ENCODE results near the gene DUSP22.

Gene DUSP22

DNA sequence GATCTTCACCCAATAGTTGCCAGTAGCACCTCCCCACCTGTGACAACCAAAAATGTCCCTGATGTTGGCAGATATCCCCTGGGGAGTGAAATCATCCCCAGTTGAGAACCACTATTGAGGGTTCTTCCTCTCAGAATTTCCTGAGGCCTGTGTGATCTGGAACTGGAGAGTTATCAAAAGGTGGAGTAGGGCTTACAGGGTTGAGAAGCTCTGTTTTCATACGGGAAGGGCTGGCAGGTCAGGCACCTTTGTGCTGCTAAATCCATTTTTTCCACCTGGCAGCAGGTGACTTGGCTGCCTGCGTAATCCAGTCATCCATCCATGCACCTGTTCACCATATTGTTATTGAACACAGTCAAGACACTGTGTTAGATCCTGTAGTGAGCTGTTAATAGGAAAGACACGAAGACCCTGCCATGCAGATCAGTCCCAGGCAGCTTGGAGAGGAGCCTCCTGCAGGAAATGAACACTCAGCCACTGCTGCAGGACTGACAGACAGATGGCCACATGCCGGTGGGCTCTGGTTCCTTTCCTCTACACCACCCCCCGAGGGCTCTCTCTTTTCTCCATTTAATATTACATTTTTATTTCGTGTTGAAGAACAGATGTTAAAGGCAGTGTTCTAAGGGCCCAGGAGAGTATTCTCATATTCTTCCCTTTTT, 5.4 kb downstream of the DUSP22 start:
- no peak for DNase-seq

DNA sequence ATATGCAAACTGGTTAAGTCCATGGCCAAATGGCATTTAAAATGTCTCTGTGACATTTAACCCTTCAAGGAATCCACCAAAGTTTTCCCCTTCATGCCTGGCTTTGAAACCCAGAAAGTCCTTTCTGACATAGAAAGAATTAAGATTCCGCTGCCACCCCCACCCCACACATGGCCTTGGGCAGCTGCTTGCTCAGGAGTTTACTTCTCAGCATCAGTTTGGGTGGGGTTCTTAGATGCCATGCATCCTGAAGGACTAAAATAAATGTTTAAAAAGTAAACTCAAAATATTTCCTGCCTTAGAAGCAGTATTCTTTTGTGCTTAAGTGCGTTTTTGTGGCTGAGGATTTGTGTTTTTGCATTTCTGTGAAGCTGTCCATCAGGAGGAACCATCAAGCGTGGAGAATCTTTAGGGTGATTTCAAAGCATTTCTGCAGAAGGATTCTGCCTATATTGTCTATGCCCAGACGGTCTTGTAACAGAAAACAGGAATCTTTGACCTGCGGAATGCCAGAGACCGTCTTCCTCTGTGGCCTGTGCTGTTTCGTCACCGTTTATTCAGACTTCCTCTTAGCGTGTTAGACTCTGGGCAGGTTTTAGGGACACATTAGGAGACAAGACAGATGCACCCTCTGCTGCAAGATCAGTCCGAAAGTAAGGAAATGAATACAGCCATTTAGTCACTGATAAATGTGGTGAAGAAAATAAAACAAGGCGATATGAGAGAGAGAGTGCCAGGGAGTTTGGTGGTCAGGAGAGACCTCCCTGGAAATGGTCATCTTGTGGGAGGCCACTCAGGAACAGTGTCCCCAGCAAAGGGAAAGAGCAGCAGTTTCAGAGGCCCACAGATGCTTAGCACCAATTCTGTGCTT, 6.2 kb downstream of the DUSP22 start:
- no peak for DNase-seq

DNA sequence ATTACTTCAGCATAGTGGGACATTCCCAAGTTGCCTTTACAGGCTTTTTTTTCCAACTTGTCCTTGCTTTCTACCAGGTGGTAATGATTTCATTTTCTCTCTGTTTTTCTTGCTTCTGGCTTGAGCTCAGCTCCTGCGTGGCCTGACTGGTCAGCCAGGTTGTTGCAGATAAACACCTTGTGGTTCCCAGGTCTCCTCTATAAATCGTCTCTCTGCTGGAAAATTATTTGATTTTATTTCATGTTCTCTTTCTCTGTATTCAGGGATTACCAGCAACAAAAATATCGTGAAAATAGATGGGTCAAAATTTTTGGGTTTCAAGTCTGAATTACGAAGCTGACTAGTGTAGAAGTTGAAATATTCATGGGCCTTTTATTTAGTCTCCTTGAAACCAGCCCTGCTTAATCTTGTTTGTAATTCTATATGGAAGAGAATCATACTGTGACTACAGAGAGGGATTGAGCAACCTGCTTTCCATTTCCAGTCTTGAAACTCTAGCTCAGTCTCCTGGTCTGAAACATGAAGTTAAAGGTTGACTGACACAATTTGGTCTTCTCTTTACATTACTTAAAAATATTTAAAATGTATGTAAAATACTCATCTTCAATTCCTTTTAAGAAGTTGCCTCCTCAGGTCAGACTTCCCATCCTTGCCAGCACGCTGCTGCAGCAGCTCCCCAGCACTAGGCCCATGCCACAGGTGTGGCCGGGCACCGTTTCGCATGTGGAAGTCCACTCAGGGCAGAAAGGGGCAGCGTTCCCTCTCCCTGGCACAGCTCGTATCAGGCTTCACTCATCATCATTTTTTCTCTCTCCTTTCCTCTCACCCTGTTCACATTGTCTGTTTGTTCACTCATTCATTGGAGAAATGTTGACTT, 7.1 kb downstream of the DUSP22 start:
- DNase-seq, result no peak

DNA sequence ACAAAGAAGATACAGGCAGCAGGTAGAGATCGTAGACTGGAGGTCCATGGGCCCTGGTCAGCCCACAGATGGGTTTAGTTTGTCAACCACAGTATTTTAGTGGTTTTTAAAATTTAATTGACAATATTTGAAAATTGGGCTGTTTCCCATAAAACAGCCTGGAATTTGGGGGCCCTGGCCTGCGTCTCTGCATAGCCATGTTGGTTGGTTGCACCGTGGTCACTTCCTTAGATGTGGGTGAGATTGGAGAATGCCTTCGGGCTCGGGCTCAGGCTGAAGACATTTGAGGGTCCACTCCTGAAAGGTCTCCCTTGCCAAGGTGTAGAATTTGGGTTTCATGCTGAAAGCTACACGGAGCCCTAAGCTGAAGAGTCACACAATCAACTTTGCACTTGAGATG, 7.7 kb downstream of the DUSP22 start:
- no peak for DNase-seq

DNA sequence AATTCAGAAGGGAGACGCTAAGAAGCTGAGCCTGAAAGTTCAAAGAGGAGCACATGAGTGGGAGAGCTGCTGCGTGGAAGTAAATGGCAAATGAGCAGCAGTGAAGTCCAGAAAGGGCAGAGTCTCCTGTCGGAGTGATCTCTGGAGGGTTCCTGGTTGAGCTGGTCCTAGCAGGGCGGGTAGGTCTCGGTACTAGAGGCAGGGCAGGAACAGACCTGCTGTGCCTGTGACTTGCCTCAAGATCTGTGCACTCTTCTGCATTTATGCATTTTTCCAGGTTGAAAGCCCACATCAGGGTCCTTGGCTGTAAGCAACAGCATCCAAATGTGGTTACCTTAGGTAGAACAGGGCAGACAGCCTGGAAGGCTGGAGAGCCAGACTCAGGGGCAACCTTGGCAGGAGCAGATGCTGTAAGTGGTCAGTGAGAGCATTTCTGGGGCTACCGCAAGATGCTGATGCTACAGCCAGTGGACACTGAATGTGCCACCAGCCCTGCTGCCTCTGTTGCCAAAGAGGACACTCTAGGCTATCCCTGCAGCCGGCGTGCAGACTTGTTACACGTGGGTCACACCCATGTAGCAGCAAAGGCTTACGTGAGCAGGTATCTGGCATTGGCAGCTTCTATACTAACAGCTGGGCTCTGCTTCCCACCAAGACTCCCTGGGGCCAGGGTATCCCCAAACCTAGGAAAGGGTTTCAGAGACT, 8.4 kb downstream of the DUSP22 start:
- no peak for DNase-seq

DNA sequence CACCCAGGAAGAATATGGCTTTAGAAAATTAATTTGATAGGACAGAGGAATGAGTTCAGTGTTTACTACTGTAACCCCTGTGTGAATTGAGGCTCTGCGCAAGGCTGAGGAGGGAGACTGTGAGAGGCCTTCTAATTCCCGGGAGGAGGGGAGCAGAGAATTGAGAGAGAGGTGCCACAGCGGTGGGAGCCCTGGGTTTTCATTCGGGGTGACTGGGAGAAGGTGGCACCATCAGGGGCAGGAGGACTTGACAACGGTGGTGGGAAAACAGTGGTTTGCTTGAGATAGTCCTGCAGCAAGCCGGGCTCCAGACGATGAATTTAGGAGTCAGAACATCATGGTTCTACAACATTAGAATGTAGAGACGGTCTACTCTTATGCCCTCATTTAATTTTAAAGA, 9.2 kb downstream of the DUSP22 start:
- DNase-seq, result no peak

DNA sequence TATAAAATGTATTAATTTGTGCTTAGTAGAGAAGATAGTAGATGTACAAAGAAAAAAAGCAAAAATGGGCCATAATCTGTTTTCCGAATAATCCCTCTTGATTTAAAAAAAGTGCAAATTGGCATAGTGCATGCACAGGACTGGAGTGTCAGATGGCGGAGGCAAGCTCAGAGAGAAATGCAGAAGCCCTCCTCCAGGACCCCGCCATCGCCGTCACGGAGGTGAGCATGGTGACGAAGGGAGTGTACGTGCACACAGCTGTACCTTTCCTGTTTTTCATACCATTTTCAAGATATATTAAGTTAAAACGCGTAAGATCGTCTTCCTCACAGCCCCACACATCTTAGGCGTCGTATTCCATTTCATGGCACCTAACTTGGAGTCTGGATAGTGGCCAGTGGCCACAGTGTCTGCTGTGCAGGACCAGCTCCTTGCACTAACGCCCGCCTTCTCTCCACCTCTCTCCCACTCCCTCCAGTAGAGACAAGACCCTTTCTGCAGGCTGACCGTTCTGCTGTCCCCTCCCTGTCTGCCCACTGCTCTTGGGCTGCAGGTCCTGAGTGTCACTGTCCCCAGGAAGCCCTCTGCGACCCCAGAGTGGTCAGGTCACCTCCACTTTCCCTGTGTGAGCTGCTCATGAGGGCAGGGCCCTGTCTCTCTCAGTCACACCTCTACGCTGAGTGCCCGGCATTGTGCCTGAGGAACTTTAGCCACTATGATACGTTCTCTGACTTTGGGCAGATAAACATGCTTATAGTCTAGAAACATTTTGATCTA, 9.8 kb downstream of the DUSP22 start:
- DNase-seq, result no peak

DNA sequence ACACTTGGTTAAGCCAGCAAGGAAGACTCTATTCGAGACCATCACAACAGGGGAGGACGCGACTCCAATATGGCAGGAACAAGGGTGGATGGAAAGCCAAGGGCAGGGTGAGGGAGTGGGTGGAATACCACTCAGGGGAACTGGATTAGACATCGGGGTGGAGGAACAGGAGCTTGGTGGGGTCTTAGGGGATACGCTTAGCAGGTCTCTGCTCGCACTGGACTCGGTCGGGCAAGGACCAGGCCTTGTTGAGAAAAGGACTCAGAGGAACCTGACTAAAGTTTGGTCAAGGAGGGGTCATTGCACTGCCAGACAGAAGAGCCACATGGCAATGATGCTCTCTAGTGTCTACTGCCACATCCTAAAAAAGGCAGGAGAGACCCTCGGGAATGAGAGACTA, 10.5 kb downstream of the DUSP22 start:
- no peak for DNase-seq

DNA sequence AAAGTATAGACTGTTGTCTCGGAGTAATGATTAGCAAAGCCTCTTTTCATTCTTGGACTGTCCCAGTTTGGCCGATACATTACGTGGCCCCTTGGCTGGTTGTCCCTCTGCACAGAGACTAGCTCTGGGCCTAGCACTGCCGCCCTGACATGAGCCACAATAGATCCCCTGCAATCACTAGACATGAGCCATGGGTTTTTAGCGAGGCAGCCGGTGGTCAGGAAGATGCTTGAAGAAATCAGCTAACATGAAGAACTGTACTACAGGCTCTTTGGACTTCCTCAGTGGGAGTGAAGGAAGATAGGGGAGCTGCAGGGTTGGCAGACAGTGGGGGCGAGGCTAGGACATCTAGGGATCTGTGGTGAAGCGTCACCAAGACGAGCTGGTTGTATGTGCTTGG, 11.0 kb downstream of the DUSP22 start:
- DNase-seq, result no peak

DNA sequence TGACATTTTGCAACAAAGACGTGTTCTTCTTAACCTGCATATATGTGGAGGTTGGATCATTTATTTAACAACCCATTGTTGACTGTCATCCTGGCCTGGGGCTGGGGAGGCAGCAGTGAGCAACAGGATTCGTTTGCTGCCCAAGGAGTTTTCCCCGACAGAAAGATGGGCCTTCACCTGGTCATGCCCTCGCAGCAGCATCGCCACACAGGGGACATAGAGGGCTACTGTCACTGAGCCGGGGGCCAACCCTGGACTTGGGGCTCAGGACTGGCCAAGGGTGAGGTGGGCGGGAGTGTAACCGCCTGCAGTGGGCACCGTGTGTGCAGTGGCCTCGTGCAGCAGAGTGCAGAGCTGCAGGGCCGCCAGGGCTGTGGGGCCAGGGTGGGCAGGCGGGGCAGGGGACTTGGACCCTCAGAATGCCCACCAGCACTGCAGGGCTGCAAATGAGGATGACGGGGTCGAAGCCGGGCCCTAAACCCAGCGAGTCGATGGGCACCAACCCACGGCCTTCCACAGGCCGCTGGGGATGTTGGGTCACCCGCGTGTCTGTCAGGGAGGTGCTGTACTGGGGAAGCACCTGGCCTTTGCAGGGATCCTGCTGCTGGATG, 11.8 kb downstream of the DUSP22 start:
- no peak for DNase-seq

DNA sequence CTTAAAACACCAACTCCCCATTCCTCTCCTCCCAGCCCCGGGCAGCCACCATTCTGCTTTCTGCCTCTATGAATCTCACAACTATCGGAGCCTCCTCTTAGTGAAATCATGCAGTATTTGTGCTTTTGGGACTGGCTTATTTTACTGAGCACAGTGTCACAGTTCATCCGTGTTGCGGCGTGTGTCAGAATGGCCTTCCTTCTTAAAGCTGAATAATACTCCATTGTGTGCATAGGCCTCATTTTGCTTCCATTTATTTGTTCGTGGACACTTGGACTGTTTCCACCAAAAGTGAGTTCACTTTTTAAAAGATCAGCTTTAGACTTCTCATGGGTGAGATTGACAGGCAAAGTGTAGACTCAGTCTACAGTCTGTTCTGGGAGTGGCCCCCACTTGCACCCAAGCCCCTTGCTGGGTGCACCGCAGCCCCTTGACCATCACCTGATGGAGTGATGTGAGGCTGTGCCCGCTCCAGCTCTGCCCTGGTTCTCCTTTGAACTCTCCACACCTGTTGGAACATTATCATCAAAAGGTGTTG, 12.6 kb downstream of the DUSP22 start:
- no peak for DNase-seq

DNA sequence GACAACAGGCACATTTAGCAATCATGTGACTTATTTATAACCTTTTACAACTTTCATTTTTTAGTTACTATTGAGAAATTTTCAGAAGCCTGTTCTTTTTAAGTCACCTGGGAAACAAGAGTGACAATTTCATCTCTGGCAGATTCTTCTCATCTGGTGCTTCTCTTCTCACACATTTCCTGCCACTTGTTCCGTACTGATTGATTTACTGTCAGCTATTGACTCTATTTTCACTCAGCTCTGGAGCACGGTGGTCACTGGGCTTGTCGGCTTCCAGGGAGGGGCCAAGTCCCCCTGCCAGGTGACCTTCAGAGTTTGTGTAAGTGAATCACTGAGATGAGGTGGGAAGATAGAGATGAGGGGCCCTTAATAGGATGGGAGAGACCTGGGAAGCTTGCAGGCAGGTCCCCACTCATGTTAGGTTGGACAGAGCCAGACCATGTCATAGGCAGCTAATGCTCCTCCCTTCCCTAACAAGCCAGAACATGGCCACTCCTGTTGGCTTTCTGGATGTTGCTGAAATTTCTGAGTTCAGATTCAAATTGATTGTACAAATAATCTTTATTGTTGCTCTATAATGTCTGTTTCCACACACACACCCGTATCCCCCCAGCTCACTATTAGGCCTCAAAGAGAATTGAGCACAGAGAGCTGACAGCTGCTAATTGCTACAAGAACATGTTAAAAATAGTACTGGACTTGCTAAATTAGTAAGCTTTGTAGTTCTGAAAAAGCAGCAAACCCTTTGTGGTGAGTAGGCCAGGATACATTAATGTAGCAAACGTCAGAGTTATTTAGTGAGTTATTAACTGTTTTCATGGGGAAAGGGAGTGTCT, 13.3 kb downstream of the DUSP22 start:
- no peak for DNase-seq

DNA sequence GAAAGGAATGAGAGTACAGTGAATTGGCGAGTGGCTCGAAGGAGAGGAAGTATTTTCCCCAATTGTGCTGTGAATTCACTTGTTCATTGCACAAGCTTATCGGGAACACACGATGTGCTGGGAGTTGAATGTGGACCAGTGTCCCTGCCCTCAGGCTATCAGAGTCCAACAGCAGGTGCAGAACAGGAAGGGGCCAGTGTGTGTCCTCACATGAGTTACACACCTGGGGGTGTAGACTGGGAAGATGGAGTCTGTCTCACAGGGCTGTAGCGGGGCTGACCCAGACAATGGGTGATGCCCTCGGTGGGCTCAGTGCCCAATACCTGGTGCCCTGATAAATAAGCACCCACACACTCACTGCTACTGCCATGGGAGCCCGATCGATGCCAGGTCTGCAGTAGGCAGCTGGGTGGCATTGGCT, 14.4 kb downstream of the DUSP22 start:
- no peak for DNase-seq

DNA sequence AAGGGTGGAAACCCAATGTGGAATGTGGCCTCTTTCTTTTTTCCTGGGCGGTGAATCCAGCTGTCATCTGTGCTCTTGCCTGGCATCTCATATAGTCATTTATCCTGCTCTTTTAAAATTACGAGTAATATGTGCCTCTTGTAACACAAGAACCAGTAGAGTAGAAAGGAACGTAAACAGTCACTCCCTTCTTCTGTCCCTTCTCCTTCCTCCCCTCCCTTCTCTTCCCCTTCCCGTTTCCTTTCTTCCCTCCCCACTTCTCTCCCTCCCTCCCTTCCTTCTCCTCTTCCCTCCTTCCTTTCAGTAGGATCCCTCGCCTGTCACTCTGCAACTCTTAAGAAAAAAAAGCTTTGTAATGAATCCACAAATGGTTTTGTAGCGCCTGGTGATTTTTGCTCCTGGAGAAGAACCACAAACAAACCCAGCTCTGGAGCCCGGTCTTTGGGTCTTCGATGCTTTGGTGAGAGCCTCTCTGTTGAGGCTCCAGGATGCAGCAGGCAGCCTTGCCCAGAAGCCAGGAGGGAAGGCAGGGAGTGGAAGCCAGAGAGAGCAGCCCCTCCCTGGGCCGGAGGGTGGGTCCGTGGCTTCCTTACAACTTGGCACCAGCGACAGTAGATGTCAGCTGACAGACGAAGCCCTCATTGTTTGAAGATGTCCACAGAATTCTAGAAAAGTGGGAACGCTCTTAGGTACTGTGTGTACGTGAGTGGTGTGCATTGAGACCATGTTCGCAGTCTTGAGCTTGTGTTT, 15.0 kb downstream of the DUSP22 start:
- DNase-seq, result no peak

DNA sequence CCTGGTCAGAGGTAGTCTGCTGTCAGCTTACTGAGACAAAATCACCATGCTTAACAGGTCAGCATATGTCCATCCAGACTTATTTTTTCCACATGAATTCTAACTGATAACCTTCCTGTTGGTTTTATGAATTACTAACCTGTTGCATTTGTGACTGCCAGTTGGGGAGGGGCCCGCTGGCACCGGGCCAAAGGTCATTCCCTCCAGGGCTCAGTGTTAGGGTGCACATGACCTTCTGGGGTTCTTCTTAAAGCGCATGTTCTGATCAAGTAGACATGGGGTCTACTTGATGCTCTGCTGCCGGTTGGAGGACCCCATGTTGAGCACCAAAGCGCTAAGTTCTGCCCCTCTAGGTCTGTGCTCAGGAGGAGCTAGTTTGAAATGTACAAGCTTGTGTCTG, 15.6 kb downstream of the DUSP22 start:
- no peak for DNase-seq

DNA sequence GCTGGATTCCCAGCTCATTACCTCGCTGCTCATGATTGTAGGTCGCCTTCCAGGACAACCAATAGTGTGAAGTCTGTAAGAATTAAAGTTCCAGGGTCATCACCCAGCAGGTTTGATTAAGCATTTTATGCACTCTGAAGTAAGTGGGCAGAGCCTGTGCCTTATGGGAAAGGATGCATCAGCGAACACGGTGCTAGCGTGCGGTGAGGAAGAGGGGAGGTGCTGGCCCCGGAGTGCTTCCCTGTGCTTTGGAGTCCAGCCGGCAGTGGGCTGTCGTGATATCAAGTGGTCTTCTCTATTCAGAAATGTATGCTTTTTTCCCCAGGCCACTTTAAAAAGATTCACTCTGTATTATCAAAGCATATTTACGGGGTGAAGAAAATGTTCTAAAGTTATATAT, 16.0 kb downstream of the DUSP22 start:
- no peak for DNase-seq

DNA sequence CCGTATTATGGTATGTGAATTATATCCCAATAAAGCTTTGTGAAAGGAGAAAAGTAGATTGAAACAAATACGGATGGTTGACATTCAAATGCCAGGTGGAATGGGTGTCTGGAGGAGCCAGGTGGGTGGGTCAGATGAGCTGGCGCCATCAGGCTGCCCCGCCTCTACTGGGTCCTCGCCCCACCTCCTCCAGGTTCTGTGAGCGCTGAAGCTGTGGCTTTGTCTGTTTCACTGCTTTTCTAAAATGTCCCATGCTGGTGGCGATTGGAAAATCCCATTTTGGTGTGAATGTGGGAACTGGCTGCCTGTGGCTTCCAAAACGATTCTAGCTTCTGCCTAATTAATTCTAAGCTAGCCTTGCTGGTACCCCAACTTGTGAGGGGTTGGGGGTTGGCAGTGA, 16.5 kb downstream of the DUSP22 start:
- no peak for DNase-seq

DNA sequence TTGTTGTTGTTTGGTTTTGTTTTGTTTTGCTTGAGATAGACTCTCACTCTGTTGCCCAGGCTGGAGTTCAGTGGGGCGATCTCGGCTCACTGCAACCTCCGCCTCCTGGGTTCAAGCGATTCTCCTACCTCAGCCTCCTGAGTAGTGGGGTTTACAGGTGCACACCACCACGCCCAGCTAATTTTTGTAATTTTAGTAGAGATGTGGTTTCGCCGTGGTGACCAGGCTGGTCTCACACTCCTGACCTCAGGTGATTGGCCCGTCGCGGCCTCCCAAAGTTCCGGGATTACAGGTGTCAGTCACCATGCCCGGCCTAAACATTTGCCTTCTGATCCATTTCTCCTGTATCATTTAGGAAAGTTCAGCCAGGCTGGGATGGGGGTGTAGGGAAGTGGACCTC, 17.7 kb downstream of the DUSP22 start:
- no peak for DNase-seq

DNA sequence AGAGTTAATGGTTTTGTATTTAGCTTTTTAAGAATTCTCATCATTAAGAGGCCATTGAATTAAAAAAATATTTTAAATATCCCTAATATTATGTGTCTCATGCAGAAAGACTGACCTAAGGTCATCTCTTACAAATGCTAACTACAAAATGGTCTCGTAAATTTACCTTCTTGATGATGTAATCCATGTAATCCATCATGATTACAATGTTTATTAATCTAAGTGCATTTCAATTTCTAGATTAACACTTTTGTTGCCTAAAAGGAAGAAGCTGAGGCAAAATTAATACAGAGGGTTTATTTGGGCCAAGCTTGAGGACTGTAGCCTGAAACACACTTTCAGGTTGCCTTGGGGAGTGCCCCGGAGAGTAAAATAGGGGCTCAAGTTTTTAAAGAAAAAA, 18.4 kb downstream of the DUSP22 start:
- DNase-seq, result no peak

All from NCI-H526 treated with DMSO at 0.1 percent for 48 hours (cell line).